GM12874 (cell line): ENCODE measurements around the gene HSPA12A.

Experiments used
- TF ChIP-seq, protein P1 (sequence below): IDR thresholded peaks from 2 replicates; pipeline ENCODE4 v1.5.1; 2011; ENCODE audit warnings: low read depth, mild to moderate bottlenecking, control low read depth, low read length, moderate library complexity; ENCODE audit not compliant: insufficient read depth

HSPA12A gene, protein sequence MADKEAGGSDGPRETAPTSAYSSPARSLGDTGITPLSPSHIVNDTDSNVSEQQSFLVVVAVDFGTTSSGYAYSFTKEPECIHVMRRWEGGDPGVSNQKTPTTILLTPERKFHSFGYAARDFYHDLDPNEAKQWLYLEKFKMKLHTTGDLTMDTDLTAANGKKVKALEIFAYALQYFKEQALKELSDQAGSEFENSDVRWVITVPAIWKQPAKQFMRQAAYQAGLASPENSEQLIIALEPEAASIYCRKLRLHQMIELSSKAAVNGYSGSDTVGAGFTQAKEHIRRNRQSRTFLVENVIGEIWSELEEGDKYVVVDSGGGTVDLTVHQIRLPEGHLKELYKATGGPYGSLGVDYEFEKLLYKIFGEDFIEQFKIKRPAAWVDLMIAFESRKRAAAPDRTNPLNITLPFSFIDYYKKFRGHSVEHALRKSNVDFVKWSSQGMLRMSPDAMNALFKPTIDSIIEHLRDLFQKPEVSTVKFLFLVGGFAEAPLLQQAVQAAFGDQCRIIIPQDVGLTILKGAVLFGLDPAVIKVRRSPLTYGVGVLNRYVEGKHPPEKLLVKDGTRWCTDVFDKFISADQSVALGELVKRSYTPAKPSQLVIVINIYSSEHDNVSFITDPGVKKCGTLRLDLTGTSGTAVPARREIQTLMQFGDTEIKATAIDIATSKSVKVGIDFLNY

DNA sequence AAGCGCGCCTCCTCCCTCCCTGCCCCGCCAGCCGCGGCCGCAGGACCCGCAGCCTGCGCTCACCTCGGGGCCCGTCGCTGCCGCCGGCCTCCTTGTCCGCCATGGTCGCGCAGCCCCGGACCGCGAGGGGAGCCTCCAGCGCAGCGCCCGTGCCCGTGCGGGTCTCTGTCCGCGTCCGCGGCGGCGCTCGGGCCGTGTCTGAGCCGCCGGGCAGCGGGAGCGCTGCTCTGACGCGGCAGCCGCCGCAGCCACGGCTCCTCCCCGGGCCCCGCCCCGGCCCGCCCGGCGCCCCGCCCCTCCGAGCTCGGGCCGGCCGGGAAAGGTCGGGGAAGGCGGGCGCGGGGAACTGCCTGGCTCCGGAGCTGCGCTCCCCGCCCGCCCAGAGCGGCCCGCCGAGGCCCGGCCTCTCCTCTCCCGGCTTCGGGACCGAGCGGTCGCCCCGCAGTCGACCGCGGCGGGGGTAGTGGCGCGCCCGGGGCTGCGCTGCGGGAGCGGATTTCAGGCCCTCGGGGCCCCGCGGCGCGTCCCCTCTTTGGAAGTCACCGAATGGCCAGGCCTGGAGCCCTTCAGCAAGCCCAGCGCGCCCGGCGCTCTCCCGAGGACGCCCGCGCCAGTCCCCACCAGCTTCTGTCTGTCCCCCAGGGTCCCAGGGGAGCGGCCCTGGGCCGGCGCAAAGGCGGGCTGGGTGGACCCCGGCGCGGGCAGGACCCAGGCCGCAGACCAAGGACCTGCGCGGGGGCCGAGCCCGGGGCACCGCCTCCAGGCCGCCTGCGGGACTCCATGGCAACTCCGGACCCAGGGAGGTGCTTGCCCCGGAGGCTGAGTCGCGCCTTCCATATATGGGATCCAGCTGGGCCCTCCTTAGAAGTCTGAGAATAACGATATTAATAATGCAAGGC, at the start of gene HSPA12A:
Gene HSPA12A (minus strand): TSS at position 200 of the 899 bp plus-strand sequence. CDS start 97 bp downstream, at position 103.
- TF ChIP-seq, protein P1, sequence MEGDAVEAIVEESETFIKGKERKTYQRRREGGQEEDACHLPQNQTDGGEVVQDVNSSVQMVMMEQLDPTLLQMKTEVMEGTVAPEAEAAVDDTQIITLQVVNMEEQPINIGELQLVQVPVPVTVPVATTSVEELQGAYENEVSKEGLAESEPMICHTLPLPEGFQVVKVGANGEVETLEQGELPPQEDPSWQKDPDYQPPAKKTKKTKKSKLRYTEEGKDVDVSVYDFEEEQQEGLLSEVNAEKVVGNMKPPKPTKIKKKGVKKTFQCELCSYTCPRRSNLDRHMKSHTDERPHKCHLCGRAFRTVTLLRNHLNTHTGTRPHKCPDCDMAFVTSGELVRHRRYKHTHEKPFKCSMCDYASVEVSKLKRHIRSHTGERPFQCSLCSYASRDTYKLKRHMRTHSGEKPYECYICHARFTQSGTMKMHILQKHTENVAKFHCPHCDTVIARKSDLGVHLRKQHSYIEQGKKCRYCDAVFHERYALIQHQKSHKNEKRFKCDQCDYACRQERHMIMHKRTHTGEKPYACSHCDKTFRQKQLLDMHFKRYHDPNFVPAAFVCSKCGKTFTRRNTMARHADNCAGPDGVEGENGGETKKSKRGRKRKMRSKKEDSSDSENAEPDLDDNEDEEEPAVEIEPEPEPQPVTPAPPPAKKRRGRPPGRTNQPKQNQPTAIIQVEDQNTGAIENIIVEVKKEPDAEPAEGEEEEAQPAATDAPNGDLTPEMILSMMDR: no peak

DNA sequence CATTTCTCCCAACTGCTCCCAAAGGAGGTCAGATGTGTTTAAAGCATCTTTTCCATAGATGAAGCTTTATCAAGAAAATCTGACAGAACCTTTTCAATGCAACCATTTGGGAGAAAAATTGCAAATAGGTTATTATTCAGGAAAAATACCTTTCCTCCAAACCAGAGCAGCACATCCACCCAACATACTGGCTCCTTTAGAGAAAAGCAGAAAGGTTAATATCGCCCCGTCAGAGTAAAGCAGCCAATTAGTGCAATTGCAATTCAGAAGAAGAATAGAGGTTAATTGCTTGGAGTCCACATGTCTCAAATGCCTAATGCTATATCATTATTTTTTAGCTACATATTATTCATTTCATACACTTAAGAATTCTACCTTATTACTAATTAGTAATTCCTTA, 48.9 kb upstream of the HSPA12A start:
- TF ChIP-seq, protein P1: no peak

DNA sequence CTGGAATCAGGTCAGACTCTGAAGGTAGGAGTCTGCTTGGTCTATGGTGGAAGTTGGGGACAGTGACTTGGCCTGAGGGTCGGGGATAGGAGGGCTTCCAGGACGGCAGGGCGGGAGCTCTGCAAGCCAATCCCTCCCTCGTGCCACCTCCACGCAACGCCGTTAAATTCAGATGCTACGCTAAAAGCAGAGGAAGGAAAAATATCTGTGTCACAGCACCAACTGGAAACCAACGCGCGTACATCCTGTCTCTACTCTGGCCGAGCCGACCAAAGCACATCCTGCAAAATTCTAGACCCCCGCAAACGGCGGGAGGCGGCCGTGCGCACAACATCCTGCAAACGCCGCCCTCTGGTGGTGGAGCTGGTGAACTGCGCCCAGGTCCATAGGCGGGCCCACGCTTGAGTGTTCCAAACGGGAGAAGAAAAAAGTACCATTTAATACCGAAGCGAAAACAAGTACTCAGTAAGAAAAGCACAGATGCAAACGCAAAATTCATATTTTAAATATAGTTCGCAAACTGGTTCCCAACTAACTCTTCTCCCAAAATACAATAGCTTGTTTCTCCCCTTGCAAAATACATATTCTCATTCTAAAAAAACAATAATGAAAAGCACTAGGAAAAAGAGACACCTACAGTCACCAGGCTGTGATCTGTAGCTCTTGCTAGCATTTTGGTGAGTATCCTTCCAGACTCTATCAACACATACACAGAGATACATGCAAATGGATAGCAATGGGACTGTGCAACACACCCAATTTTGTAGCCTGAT, 45.7 kb upstream of the HSPA12A start:
- TF ChIP-seq, protein P1: peak; percentile 92

DNA sequence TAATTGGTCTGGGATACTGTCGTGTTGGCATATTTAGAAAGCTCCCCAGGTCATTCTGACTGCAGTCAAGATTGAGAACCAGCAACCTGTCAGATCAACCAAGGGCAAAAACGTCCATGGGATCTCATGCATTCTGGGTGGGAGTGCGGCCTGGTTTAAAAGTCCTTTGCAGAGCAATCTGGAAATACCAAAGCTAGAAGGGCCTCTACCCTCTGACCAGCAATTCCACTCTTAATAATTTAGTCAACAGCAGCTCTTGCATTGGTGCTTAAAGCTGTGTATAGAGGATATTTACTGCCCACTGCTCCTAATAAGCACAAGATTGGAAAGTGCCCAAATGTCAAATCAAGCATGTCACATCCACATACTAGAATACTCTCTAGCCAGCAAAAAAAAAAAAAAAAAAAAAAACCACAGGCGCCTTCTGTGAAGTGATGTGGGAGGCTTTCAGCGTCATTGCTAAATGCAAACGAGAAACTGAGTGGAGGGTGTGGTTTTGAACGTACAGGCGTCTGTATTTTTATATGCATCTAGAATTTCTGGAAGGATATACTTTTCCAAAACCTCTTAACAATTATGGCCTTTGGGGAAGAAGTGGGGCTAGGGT, 44.8 kb upstream of the HSPA12A start:
- TF ChIP-seq, protein P1: no peak

DNA sequence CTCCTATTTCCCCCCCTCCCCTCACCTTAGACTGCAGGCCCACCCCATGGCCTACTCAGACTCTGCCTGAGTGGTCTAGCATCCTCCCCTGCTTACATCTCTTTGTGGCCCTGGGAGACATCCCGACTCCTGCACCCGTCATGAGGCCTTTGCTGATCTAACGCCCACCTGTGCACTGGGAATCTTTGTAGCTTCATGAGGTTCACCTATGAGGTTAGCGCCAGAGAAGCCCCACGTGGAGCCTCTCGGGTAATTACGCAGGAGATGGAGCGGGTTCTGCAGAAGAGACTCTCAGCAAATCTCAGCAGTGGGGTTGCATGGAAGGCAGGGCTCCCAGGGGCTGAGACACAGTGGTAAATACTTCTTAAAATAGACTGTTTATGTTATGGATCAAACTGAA, 43.5 kb upstream of the HSPA12A start:
- TF ChIP-seq, protein P1: no peak

DNA sequence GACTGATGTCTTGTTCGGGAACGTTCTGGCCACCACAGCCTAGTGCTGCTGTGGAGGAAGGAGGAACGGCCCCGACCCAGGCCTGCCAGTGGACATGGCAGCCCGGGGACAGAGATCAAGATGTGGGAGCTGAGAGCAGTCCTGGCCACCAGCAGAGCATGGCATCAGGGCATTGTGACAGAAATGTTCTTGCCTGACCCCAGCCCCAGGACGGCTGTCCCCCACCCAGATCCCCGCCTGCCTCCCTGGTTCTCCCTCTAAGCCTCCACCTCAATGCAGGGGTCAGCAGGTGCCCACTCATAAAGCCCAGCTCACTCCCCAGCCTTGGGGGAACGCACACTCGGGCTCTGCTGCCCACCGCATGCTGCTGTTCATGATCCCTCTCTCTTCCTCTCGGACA, 42.9 kb upstream of the HSPA12A start:
- TF ChIP-seq, protein P1: no peak
